Transverse colon (tissue), 4 donors: ENCODE data around the gene SLC12A2. TPM values are rescaled to one million over a fixed set of nuclear protein-coding genes. Genes with fewer than 3 reads are reported as not detected.

Experiments used
- DNase-seq: peaks from one replicate; pipeline ENCODE4 v3.0.0-alpha.2; 2019
- H3K27ac ChIP-seq, 4 donors: fragments of 200-600 bp; sonication (generic); 2 replicates each; pipeline ENCODE4 v1.5.1; 2016 to 2018; ENCODE audit warnings: inconsistent platforms in 4 of 4
- H3K27me3 ChIP-seq: fragments of 200-600 bp; sonication (generic); 2 replicates; pipeline ENCODE4 v1.5.1; 2017; ENCODE audit warnings: inconsistent platforms
- H3K36me3 ChIP-seq, 4 donors: fragments of 200-600 bp; sonication (generic); 2 replicates each; pipeline ENCODE4 v1.5.1; 2017 to 2019; ENCODE audit warnings: inconsistent platforms in 4 of 4
- H3K4me1 ChIP-seq, 4 donors: fragments of 200-600 bp; sonication (generic); 2 replicates each; pipeline ENCODE4 v1.5.1; 2017 to 2020; ENCODE audit warnings: inconsistent platforms in 4 of 4
- H3K4me3 ChIP-seq, 4 donors: fragments of 200-600 bp; sonication (generic); 1 replicate in 1 of 4; 2 replicates in 3 of 4; pipeline versions ENCODE4 v1.5.1 to v1.6.1; 2017 to 2019; ENCODE audit warnings: inconsistent platforms in 4 of 4
- H3K9me3 ChIP-seq, 2 donors: fragments of 200-600 bp; sonication (generic); 2 replicates each; pipeline ENCODE4 v1.5.1; 2017 to 2019; ENCODE audit warnings: inconsistent platforms in 2 of 2
- EP300 ChIP-seq: sonication (generic); formaldehyde crosslinking; IDR thresholded peaks from one replicate; pipeline ENCODE4 v1.6.1; 2017; ENCODE audit warnings: antibody characterized with exemption, low read depth
- POLR2A ChIP-seq: fragments of 450-650 bp; IDR thresholded peaks from one replicate; pipeline ENCODE4 v1.6.1; 2016; ENCODE audit warnings: antibody characterized with exemption, mild to moderate bottlenecking, moderate library complexity
- POLR2AphosphoS5 ChIP-seq, 3 donors: sonication (generic); formaldehyde crosslinking; IDR thresholded peaks; one replicate each; pipeline ENCODE4 v1.6.1; 2016; ENCODE audit warnings: antibody characterized with exemption in 3 of 3
- WGBS, 2 donors: methylation state at CpG; one replicate each; pipeline ENCODE4 v1.1.5; 2018; ENCODE audit warnings: low coverage in 1 of 2; 5-methylcytosine and 5-hydroxymethylcytosine counted together
- in situ Hi-C, 4 donors: fragments of 200-750 bp; cut with MboI; loops; one replicate each; pipeline versions ENCODE4 v1.15.0 to v1.15.1; 2017; ENCODE audit warnings: low sequenced_read_pairs in 3 of 4, low pct_ligation_motif_present in 1 of 4, low pct_unique_long_range_greater_than_20kb in 1 of 4
- intact Hi-C: fragments of 100-400 bp; cut with DNase I; formaldehyde crosslinking; loops from one replicate; pipeline ENCODE4 v1.15.1; 2023; ENCODE audit warnings: low total_unique reads
- total RNA-seq, 4 donors: library from RNA; depleted of rRNA; stranded (reverse); fragments of >200 nt; gene quantifications; one replicate each; pipeline ENCODE4 v1.1.0, GENCODE V29; 2016
- TF ChIP-seq, protein P1 (sequence below), 5 experiments: fragments of 200-600 bp in 3 of 5; fragments of 450-650 bp in 2 of 5; sonication (generic) in 3 of 5; IDR thresholded peaks; 1 replicate in 2 of 5; 2 replicates in 3 of 5; pipeline ENCODE4 v1.5.1; 2016 to 2017; ENCODE audit warnings: antibody characterized with exemption in 5 of 5, inconsistent platforms in 3 of 5, mild to moderate bottlenecking in 2 of 5, moderate library complexity in 1 of 5

Gene SLC12A2
- total RNA-seq, 4 donors from 2014 or later: 40.4 to 91.1 (median 73.5) TPM

DNA sequence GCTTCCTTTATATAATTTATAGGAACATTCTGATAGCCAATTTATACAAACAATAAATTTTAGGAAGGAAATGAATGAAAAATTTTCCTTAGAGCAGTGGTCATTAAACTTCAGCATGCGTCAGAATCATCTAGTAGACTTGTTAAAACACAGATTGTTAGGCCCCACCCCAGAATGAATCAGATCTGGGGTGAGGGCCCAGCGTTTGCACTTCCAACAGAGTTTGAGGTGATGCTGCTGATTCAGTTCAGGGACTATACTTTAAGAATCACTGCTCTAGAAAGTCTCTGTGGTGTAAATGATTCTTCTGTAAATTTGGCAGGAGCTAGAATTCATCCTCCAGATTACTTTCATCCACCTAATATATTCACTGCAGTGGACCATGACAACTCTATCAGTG lies 80.4 kb downstream of the SLC12A2 start:
- H3K27me3 ChIP-seq: no peaks in the 10 kb centered on the region
- DNase-seq: no peak
- TF ChIP-seq POLR2AphosphoS5 (IDR thresholded peaks at IDR 0.05): no peak
- TF ChIP-seq, protein P1, sequence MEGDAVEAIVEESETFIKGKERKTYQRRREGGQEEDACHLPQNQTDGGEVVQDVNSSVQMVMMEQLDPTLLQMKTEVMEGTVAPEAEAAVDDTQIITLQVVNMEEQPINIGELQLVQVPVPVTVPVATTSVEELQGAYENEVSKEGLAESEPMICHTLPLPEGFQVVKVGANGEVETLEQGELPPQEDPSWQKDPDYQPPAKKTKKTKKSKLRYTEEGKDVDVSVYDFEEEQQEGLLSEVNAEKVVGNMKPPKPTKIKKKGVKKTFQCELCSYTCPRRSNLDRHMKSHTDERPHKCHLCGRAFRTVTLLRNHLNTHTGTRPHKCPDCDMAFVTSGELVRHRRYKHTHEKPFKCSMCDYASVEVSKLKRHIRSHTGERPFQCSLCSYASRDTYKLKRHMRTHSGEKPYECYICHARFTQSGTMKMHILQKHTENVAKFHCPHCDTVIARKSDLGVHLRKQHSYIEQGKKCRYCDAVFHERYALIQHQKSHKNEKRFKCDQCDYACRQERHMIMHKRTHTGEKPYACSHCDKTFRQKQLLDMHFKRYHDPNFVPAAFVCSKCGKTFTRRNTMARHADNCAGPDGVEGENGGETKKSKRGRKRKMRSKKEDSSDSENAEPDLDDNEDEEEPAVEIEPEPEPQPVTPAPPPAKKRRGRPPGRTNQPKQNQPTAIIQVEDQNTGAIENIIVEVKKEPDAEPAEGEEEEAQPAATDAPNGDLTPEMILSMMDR (IDR thresholded peaks at IDR 0.05): no peak
- no peak for TF ChIP-seq POLR2A
- TF ChIP-seq EP300: no peak
- H3K4me3 ChIP-seq: no peak overlapping the region
- intact Hi-C loops (no loop called here), in situ Hi-C loops (no loop called here)
- no peaks in the 10 kb centered on the region for H3K9me3 ChIP-seq
- H3K27ac ChIP-seq: no peak overlapping the region
- H3K4me1 ChIP-seq: no peaks in the 10 kb centered on the region
- peaks cover 0 to 27% (median 11%) of the 10 kb centered on the region in 4 donors for H3K36me3 ChIP-seq
- 40 to 56% methylated on average over 1 to 2 of the region's 2 CpGs for WGBS, 2 donors

DNA sequence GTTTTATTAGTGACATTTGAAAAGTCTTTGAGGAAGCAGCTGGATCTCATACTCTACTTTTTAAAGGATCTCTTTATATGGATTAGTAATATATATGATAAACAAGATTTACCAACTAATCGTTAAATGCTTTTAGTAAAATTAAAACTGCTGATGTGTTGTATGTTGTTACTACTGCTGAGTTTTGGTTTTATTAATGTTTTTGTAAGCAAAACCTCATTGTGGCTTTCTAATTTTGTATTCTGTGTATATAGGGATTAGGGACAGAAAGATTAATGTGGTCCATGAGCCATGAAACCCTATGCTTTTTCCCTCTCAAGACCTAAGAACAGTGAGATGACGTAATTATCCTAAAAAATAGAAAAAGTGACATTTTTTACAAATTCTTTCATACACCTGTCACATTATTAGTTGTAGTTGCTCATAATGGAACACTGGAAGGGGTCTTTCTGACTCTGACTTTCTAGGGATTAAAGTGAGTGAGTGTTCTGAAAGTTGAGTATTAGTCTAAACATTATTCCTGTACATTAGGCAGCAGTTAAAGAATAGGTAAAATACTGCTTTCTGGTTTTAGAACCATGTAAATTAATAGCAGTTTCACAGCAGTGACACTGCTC lies 85.9 kb downstream of the SLC12A2 start:
- Histone ChIP-seq H3K4me3 (no peak overlapping the region), H3K9me3 (no peaks in the 10 kb centered on the region), H3K4me1 (no peaks in the 10 kb centered on the region), H3K27ac (no peak overlapping the region), H3K27me3 (no peaks in the 10 kb centered on the region), H3K36me3 (peaks cover 0 to 4% (median under 1%) of the 10 kb centered on the region in 4 donors)
- in situ Hi-C loops: no loop called here
- intact Hi-C loops: no loop called here
- no peak for DNase-seq
- TF ChIP-seq, protein P1 (IDR thresholded peaks at IDR 0.05): no peak
- TF ChIP-seq POLR2AphosphoS5 (IDR thresholded peaks at IDR 0.05): no peak
- TF ChIP-seq EP300: no peak
- no peak for TF ChIP-seq POLR2A
- WGBS, 2 donors: 69 to 77% methylated on average over 2 of the region's 2 CpGs

DNA sequence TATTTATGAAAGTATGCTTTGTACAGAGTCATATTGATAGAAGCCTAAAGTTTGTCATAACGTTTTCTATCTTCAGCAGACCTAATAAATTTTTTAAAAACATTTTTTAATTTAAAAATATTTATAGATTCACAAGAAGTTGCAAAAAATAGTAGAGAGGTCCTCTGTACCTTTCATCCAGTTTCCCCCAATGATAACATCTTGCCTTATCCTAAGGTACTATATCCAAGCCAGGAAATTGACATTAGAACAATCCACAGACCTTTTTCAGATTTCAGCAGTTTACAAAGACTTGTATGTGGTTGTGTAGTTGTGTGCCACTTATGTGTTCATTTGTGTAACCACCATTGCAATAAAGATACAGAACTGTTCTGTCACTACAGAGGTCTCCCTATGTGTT lies 88.5 kb downstream of the SLC12A2 start:
- H3K4me3 ChIP-seq: no peak overlapping the region
- no peaks in the 10 kb centered on the region for H3K9me3 ChIP-seq
- in situ Hi-C loops (no loop called here), intact Hi-C loops (no loop called here)
- H3K4me1 ChIP-seq: no peaks in the 10 kb centered on the region
- H3K27me3 ChIP-seq: no peaks in the 10 kb centered on the region
- H3K27ac ChIP-seq: no peak overlapping the region
- peaks cover 0 to 14% (median 2%) of the 10 kb centered on the region in 4 donors for H3K36me3 ChIP-seq
- no peak for DNase-seq
- 76 to 85% methylated on average over 1 of the region's 1 CpG for whole genome bisulfite sequencing, 2 donors
- TF ChIP-seq, protein P1 (IDR thresholded peaks at IDR 0.05): no peak
- TF ChIP-seq POLR2AphosphoS5 (IDR thresholded peaks at IDR 0.05) (no peak), EP300 (no peak), POLR2A (no peak)

DNA sequence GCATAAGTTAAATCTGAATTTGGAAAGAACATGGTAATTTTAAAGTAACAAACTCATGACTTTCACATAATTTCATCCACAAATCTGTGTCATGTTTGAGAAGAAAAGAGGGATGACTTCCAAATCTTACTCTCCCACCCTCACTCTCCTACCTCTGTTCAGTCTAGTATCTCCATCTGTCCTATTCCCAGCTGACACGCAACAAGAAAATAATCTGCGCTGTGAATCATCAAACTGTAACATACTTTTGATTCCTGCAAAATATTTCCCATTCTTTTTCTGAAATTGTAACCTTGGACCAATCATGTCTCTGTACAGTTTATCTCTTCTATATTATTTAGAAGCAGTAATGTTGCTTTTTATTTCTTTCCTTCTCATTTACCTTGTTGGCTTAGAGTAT lies 91.4 kb downstream of the SLC12A2 start:
- peaks cover 0 to 21% (median 0%) of the 10 kb centered on the region in 4 donors for H3K36me3 ChIP-seq
- no peak for TF ChIP-seq EP300
- no peak for TF ChIP-seq POLR2A
- TF ChIP-seq, protein P1 (IDR thresholded peaks at IDR 0.05): no peak
- TF ChIP-seq POLR2AphosphoS5 (IDR thresholded peaks at IDR 0.05): no peak
- H3K27ac ChIP-seq: no peak overlapping the region
- WGBS, 2 donors: 97 to 100% methylated on average over 2 of the region's 2 CpGs
- H3K27me3 ChIP-seq: no peaks in the 10 kb centered on the region
- H3K9me3 ChIP-seq: no peaks in the 10 kb centered on the region
- in situ Hi-C loops: loop anchor here in 1 of 4 donors (25.0 kb wide), 1 partner anchor 413 kb away; no protein-coding TSS in a partner anchor
- no peak for DNase-seq
- H3K4me3 ChIP-seq: no peak overlapping the region
- intact Hi-C loops: no loop called here
- no peaks in the 10 kb centered on the region for H3K4me1 ChIP-seq
